Erythroblast (primary cell): Measurements from ENCODE around the gene CCDC172.

Experiments
- GATA1 ChIP-seq: IDR thresholded peaks from 2 replicates; pipeline ENCODE4 v1.6.1; 2011; ENCODE audit warnings: low read depth, mild to moderate bottlenecking, control low read depth, low read length, moderate library complexity
- POLR2A ChIP-seq: IDR thresholded peaks from 2 replicates; pipeline ENCODE4 v1.6.1; 2011; ENCODE audit warnings: mild to moderate bottlenecking, low read length

- TF ChIP-seq POLR2A (no peak), GATA1 (no peak)
These were observed 84.5 kb downstream of the CCDC172 start for GRCh38 chr10:116408719-116409118.
